ENCODE measurements around the gene KLHL14. TPM values are rescaled to one million over a fixed set of nuclear protein-coding genes. Genes with fewer than 3 reads are reported as not detected.
A peak's percentile ranks its signal among the peaks of the same experiment; 100 is the strongest.

KLHL14 gene
- total RNA-seq, 6 donors from 2014 or later = 0.20 to 0.49 (median 0.44) TPM; not detected in 3

DNA sequence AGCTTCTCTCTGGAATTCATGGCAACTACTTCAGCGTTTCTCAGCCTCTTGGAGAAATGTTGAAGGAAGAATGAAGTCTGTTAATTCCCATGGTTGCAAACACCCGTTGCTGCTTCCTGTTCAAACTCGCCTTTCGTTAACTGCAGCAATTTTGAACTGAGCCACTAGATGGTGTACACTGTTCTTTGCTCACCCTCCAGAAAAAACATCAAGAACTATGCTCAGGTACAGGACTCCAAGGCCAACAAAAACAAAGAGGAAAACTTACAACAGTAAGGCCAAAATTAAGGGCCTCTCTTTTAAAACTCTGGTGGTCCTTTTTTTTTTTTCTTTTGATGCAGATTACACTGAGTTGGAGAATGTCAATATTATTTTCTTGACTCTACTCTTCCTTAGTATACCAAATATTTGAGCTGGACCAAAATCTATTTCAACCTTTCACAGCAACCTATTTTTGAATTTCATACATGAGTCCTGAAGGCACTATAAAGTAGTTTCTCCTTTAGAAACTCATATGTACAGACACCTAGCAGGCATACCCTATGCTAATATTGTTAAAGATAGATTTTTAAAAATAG is 58.2 kb downstream of the KLHL14 start:
- TF ChIP-seq, protein P1, sequence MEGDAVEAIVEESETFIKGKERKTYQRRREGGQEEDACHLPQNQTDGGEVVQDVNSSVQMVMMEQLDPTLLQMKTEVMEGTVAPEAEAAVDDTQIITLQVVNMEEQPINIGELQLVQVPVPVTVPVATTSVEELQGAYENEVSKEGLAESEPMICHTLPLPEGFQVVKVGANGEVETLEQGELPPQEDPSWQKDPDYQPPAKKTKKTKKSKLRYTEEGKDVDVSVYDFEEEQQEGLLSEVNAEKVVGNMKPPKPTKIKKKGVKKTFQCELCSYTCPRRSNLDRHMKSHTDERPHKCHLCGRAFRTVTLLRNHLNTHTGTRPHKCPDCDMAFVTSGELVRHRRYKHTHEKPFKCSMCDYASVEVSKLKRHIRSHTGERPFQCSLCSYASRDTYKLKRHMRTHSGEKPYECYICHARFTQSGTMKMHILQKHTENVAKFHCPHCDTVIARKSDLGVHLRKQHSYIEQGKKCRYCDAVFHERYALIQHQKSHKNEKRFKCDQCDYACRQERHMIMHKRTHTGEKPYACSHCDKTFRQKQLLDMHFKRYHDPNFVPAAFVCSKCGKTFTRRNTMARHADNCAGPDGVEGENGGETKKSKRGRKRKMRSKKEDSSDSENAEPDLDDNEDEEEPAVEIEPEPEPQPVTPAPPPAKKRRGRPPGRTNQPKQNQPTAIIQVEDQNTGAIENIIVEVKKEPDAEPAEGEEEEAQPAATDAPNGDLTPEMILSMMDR (IDR thresholded peaks at IDR 0.05) = peak; percentile 17 to 60 (median 40)
- TF ChIP-seq POLR2A (IDR thresholded peaks at IDR 0.05) = no peak
- DNase-seq = no peak
- Histone ChIP-seq H3K27ac (no peak overlapping the region), H3K36me3 (no peaks in the 10 kb centered on the region), H3K4me3 (no peak overlapping the region), H3K27me3 (no peaks in the 10 kb centered on the region), H3K4me1 (no peaks in the 10 kb centered on the region), H3K9me3 (no peaks in the 10 kb centered on the region)
- WGBS, 2 donors = 0% methylated on average over 4 of the region's 4 CpGs
- ATAC-seq (ENCODE audit: low FRiP score in 2 of 2) = peak in 1 of 2 donors; percentile 79

DNA sequence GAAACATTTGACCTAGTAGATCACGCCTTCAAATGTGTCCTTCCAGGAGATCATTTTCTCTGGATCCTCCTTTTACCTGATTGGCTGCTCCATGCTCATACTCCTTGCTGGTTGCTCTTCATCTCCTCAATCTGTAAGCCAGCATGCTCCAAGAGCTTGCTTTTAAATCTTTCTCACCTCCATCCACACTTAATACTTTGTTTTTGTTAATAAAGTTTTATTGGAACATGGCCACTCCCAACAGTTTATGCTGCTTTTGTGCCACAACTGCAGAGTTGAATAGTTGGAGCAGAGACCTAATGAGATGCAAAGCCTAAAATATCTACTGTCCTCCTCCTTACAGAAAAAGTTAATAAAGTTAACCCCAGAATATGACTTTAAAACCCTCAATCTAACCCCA is 60.0 kb downstream of the KLHL14 start:
- no peak for ATAC-seq (ENCODE audit: low FRiP score in 2 of 2)
- WGBS, 2 donors = 95 to 97% methylated on average over 1 of the region's 1 CpG
- TF ChIP-seq, protein P1 (IDR thresholded peaks at IDR 0.05) = no peak
- TF ChIP-seq POLR2AphosphoS5 (IDR thresholded peaks at IDR 0.05) (no peak), EP300 (IDR thresholded peaks at IDR 0.05) (no peak), POLR2A (IDR thresholded peaks at IDR 0.05) (no peak)
- Histone ChIP-seq H3K9me3 (no peaks in the 10 kb centered on the region), H3K27me3 (no peaks in the 10 kb centered on the region), H3K4me1 (no peaks in the 10 kb centered on the region), H3K4me3 (no peak overlapping the region), H3K27ac (no peak overlapping the region), H3K36me3 (no peaks in the 10 kb centered on the region)
- no peak for DNase-seq

DNA sequence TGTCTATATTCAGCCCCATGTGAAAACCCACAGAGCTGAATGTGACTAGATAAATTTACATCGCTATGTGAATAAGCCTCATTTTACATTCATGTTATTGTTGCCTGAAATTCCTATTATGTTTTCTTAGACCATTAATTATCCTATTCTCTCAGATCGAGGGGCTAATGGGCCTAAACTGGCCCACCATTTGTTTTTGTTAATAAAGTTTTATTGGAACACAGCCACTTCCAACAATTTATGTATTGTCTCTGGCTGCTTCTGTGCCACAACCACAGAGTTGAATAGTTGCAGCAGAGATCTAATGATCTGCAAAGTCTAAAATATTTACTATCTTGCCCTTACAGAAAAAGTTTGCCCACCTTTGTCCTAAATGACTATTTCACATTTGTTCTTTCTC is 61.0 kb downstream of the KLHL14 start:
- H3K4me3 ChIP-seq = no peak overlapping the region

DNA sequence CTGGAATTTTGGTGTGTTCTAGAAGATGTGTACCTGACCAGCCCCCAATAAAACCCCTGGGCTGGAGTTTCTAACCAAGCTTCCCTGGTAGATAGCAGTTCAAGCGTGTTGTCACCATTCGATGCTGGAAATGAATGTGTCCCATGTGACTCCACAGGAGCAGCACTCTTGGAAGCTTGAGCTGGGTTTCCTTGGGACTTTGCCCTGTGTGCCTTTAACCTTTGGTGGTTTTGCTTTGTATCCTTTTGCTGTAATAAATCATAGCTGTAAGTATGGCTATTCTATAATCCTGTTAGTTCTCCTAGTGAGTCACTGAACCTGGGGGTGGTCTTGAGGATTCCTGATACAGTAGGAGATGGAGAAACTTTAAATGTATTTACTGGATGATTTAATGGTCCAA is 65.2 kb downstream of the KLHL14 start:
- 85 to 100% methylated on average over 2 of the region's 2 CpGs for WGBS, 2 donors
- ATAC-seq (ENCODE audit: low FRiP score in 2 of 2) = no peak
- TF ChIP-seq POLR2AphosphoS5 (IDR thresholded peaks at IDR 0.05) = no peak
- no peak for TF ChIP-seq EP300 (IDR thresholded peaks at IDR 0.05)
- TF ChIP-seq POLR2A (IDR thresholded peaks at IDR 0.05) = no peak
- TF ChIP-seq, protein P1 (IDR thresholded peaks at IDR 0.05) = no peak
- H3K27me3 ChIP-seq = no peaks in the 10 kb centered on the region
- no peak overlapping the region for H3K27ac ChIP-seq
- H3K9me3 ChIP-seq = no peaks in the 10 kb centered on the region
- no peak overlapping the region for H3K4me3 ChIP-seq
- no peaks in the 10 kb centered on the region for H3K36me3 ChIP-seq
- no peaks in the 10 kb centered on the region for H3K4me1 ChIP-seq
- no peak for DNase-seq

More for the DNA sequence above, 61.0 kb downstream of the KLHL14 start:
- Histone ChIP-seq H3K36me3 (no peaks in the 10 kb centered on the region), H3K27me3 (no peaks in the 10 kb centered on the region), H3K9me3 (no peaks in the 10 kb centered on the region), H3K27ac (no peak overlapping the region), H3K4me1 (no peaks in the 10 kb centered on the region)
- TF ChIP-seq POLR2A (IDR thresholded peaks at IDR 0.05) (no peak), EP300 (IDR thresholded peaks at IDR 0.05) (no peak), POLR2AphosphoS5 (IDR thresholded peaks at IDR 0.05) (no peak)
- TF ChIP-seq, protein P1 (IDR thresholded peaks at IDR 0.05) = no peak
- WGBS, 2 donors = 84 to 88% methylated on average over 2 of the region's 2 CpGs
- DNase-seq (no peak), ATAC-seq (ENCODE audit: low FRiP score in 2 of 2) (no peak)

DNA sequence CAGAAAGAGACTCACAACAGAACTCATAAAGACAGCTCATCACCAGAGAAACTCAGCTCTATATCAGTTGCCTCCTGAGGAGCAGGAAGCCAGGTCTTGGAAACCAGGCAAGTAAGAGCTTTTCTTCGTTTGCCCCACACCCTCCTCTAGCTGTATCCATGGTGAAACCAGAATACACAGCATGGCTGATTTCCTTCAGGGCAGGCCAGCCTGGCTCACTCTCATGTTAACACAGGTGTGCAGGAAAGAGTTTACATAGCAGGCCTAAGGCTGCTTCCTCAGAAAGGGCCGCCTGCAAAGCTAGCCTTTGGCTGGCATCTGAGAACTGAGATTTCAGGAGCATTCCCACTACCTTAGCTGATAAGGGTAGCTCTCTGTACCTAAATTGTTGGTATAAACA is 65.7 kb downstream of the KLHL14 start:
- no peak overlapping the region for H3K27ac ChIP-seq
- ATAC-seq (ENCODE audit: low FRiP score in 2 of 2) = no peak
- no peaks in the 10 kb centered on the region for H3K9me3 ChIP-seq
- no peaks in the 10 kb centered on the region for H3K36me3 ChIP-seq
- no peaks in the 10 kb centered on the region for H3K4me1 ChIP-seq
- 57 to 69% methylated on average over 1 to 2 of the region's 2 CpGs for WGBS, 2 donors
- no peak for DNase-seq
- no peaks in the 10 kb centered on the region for H3K27me3 ChIP-seq
- no peak overlapping the region for H3K4me3 ChIP-seq
- TF ChIP-seq POLR2A (IDR thresholded peaks at IDR 0.05) = no peak
- TF ChIP-seq, protein P1 (IDR thresholded peaks at IDR 0.05) = no peak
- no peak for TF ChIP-seq EP300 (IDR thresholded peaks at IDR 0.05)
- no peak for TF ChIP-seq POLR2AphosphoS5 (IDR thresholded peaks at IDR 0.05)
